Activated naive CD4-positive, alpha-beta T cell treated with anti-CD3 and anti-CD28 coated beads, Interleukin-2, amount 50 U/mL, for 72 hours (primary cell): ENCODE measurements around the gene PLK3. TPM values are rescaled to one million over a fixed set of nuclear protein-coding genes. Genes with fewer than 3 reads are reported as not detected.
A peak's percentile ranks its signal among the peaks of the same experiment; 100 is the strongest.
"Not testable (repeated sequence)": the region's sequence is repeated elsewhere in the genome, so short reads cannot be mapped to it uniquely, and the experiment has no call there.

ENCODE experiments used
- ATAC-seq, 2 donors: fragments of 150-1000 bp; cut with Tn5 transposase; 2 replicates each; pipeline ENCODE4 v1.10.0; 2021; ENCODE audit warnings: mild to moderate bottlenecking in 2 of 2, moderate library complexity in 2 of 2
- DNase-seq, 2 donors: peaks; one replicate each; pipeline ENCODE4 v3.0.0; 2021 to 2022; ENCODE audit warnings: low spot score in 2 of 2
- H3K27ac Mint-ChIP-seq, 2 donors: one replicate each; pipeline ENCODE4 v1.8.0; 2022; ENCODE audit warnings: mild to moderate bottlenecking in 2 of 2, mixed read lengths in 2 of 2
- H3K36me3 Mint-ChIP-seq, 2 donors: one replicate each; pipeline ENCODE4 v1.8.0; 2022; ENCODE audit warnings: mixed read lengths in 2 of 2
- H3K9me3 Mint-ChIP-seq, 2 donors: one replicate each; pipeline ENCODE4 v1.8.0; 2022; ENCODE audit warnings: mixed read lengths in 2 of 2
- total RNA-seq, 2 donors: library from RNA; stranded (reverse); gene quantifications; one replicate each; pipeline ENCODE4 v1.2.3, GENCODE V29; 2022

The PLK3 gene
- total RNA-seq, 2 donors from 2014 or later = 39.6 to 80.8 TPM

DNA sequence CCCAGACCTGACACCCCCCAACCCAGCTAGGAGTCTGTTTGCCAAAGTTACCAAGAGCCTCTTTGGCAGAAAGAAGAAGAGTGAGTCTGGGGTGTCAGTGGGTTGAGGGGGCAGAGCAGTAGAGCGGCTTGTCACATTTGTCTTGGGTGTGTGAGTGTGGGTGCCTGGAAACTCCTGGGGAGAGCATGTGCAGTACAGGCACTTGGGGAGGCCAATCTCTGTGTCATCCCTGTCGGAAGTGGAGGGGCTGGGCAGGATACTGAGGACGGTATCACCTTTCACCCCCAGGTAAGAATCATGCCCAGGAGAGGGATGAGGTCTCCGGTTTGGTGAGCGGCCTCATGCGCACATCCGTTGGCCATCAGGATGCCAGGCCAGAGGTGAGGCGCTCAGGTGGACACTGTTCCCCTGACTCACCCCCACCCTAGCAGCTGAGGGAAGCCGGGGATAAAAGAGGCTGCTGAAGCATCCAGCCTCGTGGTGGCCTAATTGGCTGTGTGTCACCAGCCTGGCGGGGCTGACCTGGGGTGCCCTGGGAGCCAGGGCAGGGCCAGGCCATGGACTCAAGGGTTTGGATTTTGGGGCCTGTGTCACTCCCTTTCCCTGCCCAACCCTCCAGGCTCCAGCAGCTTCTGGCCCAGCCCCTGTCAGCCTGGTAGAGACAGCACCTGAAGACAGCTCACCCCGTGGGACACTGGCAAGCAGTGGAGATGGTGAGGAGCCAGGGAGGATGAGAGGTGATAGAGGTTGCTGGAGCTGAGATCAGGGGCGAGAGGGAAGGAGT is 3.3 kb downstream of the PLK3 start:
- H3K36me3 Mint-ChIP-seq = peaks cover 39 to 51% of the 10 kb centered on the region in 2 donors
- peak overlapping the region; percentile 85 to 97 for H3K27ac Mint-ChIP-seq
- DNase-seq = no peak
- no peak for ATAC-seq
- H3K9me3 Mint-ChIP-seq = no peaks in the 10 kb centered on the region

DNA sequence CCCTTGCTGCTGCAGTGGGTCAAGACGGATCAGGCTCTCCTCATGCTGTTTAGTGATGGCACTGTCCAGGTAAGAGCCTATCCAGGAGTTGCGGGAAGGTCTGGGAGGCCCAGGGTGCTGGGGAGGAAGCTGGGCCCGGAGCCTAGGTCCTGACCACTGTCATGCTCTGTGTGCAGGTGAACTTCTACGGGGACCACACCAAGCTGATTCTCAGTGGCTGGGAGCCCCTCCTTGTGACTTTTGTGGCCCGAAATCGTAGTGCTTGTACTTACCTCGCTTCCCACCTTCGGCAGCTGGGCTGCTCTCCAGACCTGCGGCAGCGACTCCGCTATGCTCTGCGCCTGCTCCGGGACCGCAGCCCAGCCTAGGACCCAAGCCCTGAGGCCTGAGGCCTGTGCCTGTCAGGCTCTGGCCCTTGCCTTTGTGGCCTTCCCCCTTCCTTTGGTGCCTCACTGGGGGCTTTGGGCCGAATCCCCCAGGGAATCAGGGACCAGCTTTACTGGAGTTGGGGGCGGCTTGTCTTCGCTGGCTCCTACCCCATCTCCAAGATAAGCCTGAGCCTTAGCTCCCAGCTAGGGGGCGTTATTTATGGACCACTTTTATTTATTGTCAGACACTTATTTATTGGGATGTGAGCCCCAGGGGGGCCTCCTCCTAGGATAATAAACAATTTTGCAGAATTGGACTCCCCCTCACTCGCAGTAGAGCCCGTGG is 5.3 kb downstream of the PLK3 start:
- Mint-ChIP-seq H3K9me3 (no peaks in the 10 kb centered on the region), H3K36me3 (peaks cover 39 to 51% of the 10 kb centered on the region in 2 donors), H3K27ac (peak overlapping the region; percentile 85 to 97)
- DNase-seq = no peak
- ATAC-seq = no peak

GRCh38 chr1:44806025-44806703 is 6.0 kb downstream of the PLK3 start:
- H3K36me3 Mint-ChIP-seq = peaks cover 33 to 46% of the 10 kb centered on the region in 2 donors
- H3K27ac Mint-ChIP-seq = peak overlapping the region; percentile 85 to 97
- ATAC-seq (no peak), DNase-seq (no peak)
- no peaks in the 10 kb centered on the region for H3K9me3 Mint-ChIP-seq

- Mint-ChIP-seq H3K9me3 (no peaks in the 10 kb centered on the region), H3K27ac (peak within 1 kb of the TSS; percentile 97 to 99), H3K36me3 (peaks cover 29 to 45% of the 10 kb centered on the region in 2 donors)
- ATAC-seq (peak in 1 of 2 donors; percentile 27), DNase-seq (no peak)
These were observed 6.7 kb downstream of the PLK3 start, which contains the start of gene DYNLT4 for GRCh38 chr1:44806704-44807363. TSS of gene DYNLT4 (minus strand) at chr1:44807351. CDS start at chr1:44806668, 683 bp downstream.

GRCh38 chr1:44807364-44808062 is 7.3 kb downstream of the PLK3 start:
- peak; percentile 59 to 69 for ATAC-seq
- Mint-ChIP-seq H3K9me3 (no peaks in the 10 kb centered on the region), H3K27ac (peak overlapping the region; percentile 97 to 99), H3K36me3 (peaks cover 23 to 40% of the 10 kb centered on the region in 2 donors)
- DNase-seq = peak; percentile 81 to 97

DNA sequence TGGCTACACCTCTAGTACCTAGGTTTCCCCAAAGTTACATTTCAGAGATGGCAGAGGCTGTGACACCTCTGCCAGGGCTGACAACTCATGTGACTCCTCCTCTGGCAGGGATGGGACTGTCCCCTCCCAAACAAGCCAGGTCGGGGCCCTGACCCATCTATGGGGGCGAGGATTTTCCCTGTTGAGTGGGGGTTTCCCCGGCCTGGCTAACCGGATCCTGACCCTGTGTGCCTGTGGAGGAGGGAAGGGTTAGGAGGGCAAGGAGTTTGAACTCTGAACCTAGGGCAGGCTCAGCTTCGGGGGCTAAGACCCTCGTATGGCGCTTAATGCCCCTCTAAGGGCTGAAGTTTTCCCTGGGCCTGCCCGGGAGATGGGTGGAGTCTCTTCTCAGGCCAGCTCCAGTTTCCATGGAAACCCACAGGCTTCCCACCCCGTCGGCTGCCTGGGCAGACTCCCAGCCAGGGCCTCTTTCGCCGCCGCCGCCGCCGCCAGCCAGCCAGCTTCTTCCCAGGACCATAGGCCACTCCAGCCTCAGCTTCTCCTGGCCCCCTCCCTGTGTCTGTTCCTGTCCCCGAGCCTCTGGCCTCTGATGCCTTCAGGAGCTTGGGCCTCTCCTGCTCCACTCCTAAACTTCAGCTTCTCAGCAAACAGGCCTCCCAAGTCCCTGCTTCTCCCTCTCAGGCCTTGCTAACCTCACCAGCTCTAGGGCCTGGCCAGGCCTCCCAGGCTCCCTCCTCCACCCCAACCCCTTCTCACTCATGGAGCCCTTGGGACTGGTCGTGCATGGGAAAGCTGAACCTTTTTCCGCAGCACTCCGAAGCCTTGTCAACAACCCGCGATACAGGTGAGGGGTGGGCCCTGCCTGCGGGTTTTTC is 8.1 kb downstream of the PLK3 start, which contains the start of gene BTBD19:
Gene BTBD19, plus strand, starts transcription at position 461 of the 875 bp plus-strand sequence. Its CDS starts 298 bp downstream, at position 759.
- DNase-seq (peak in 1 of 2 donors; percentile 65), ATAC-seq (peak; percentile 39 to 66)
- no peaks in the 10 kb centered on the region for H3K9me3 Mint-ChIP-seq
- peak within 1 kb of the TSS; percentile 97 to 99 for H3K27ac Mint-ChIP-seq
- peaks cover 16 to 32% of the 10 kb centered on the region in 2 donors for H3K36me3 Mint-ChIP-seq

- H3K27ac Mint-ChIP-seq = peak overlapping the region; percentile 97 to 99
- no peaks in the 10 kb centered on the region for H3K9me3 Mint-ChIP-seq
- peak; percentile 49 to 65 for ATAC-seq
- peaks cover 11 to 23% of the 10 kb centered on the region in 2 donors for H3K36me3 Mint-ChIP-seq
- DNase-seq = peak; percentile 80 to 90
These were observed 9.1 kb downstream of the PLK3 start for GRCh38 chr1:44808938-44809917.

DNA sequence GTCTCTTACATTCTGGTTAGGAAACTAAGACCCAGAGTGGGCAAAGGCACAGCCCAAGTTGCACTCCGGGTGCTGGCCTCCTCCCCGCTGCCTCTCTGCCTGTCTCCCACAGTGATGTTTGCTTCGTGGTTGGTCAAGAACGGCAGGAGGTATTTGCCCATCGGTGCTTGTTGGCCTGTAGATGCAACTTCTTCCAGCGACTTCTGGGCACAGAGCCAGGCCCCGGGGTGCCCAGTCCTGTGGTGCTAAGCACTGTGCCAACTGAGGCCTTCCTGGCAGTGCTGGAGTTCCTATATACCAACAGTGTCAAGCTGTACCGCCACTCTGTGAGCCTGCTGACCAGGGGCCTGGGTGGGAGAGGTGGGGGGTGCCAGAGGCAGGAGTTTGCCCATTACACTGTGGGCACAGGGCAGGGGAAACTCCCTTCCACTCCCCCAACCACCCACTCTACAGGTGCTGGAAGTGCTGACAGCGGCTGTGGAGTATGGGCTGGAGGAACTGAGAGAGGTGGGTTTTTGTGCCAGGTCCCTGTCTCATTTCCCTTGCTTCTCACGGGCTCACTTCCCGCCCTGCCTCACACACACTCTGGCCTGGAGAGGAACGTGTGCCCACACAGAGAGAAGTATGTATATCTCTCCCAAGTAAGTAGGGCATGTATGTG is 10.1 kb downstream of the PLK3 start:
- ATAC-seq = no peak
- DNase-seq = no peak
- no peaks in the 10 kb centered on the region for H3K9me3 Mint-ChIP-seq

GRCh38 chr1:44810762-44811105 is 10.6 kb downstream of the PLK3 start:
- ATAC-seq, H3K9me3 Mint-ChIP-seq, DNase-seq: not testable (repeated sequence)
- peaks cover 20 to 21% of the 10 kb centered on the region in 2 donors for H3K36me3 Mint-ChIP-seq
- H3K27ac Mint-ChIP-seq = peak overlapping the region; percentile 97 to 99

More for the DNA sequence above, 10.1 kb downstream of the PLK3 start:
- Mint-ChIP-seq H3K36me3 (peaks cover 17 to 21% of the 10 kb centered on the region in 2 donors), H3K27ac (peak overlapping the region; percentile 97 to 99)

- no peak for ATAC-seq
- DNase-seq = no peak
- H3K27ac Mint-ChIP-seq = peak overlapping the region; percentile 95 to 97
- H3K9me3 Mint-ChIP-seq = no peaks in the 10 kb centered on the region
- peaks cover 19 to 21% of the 10 kb centered on the region in 2 donors for H3K36me3 Mint-ChIP-seq
These were observed 11.1 kb downstream of the PLK3 start for GRCh38 chr1:44811234-44811633.

DNA sequence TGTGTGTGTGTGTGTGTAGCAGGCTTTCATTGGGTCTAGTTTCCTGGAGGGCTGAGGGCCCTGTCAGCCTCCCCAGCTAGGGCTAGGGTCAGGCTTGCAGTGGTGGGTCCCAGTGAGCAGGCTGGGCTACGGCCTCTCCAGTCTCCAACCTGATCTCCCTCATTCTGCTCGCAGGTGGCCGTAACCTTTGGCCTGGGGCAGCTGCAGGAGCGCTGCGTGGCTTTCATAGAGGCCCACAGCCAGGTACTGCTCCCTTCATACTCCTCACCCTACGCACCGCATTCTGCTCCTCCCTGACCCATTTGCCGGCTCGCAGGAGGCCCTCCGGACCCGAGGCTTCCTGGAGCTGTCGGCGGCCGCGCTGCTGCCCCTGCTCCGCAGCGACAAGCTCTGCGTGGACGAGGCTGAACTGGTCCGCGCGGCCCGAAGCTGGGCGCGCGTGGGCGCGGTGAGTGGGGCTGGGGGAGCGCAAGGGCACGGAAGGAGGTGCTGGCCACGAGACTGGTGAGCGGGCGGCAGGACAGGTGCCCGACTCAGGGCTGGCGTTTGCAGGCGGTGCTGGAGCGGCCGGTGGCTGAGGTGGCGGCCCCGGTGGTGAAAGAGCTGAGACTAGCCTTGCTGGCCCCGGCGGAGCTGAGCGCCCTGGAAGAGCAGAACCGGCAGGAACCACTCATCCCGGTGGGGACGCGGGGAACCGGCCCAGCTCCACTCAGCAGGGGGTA is 12.8 kb downstream of the PLK3 start:
- H3K36me3 Mint-ChIP-seq = peaks cover 16 to 30% of the 10 kb centered on the region in 2 donors
- no peak for ATAC-seq
- no peak for DNase-seq
- H3K9me3 Mint-ChIP-seq = no peaks in the 10 kb centered on the region
- peak overlapping the region in 1 of 2 donors; percentile 97 for H3K27ac Mint-ChIP-seq

DNA sequence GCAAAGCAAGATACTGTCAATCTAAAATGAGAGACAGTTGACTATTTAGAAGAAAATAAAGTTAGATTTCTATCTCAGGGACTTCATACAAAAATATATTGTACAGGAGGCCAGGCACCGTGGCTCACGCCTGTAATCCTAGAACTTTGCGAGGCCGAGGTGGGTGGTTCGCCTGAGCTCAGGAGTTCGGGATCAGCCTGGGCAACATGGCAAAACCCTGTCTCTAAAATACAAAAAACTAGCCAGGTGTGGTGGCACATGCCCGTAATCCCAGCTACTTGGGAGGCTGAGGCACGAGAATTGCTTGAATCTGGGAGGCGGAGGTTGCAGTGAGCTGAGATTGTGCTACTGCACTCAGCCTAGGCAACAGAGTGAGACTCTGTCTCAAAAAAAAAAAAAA is 15.7 kb downstream of the PLK3 start:
- not testable (repeated sequence) for ATAC-seq, DNase-seq, H3K9me3 Mint-ChIP-seq
- Mint-ChIP-seq H3K27ac (peak overlapping the region; percentile 96), H3K36me3 (peaks cover 16 to 34% of the 10 kb centered on the region in 2 donors)

DNA sequence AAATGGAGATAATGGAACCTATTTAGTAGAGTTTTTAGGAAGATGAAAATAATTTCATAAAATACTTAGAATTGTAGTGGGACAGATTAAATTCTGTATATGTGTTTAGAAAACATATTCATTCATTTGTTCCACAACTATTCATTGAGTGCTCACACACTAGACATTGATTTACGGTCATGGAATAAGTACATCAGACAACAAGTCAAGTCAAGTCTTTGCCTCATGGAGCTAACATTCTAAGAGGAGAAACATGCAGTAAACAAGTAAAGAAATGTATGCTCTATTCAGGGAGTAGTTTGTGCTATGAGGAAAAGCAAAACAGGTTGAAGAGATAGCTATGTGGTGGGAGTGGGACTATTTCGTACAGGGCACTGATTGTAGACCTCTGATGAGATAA is 17.1 kb downstream of the PLK3 start:
- DNase-seq = no peak
- Mint-ChIP-seq H3K27ac (peak overlapping the region; percentile 13 to 99), H3K36me3 (peaks cover 16 to 26% of the 10 kb centered on the region in 2 donors), H3K9me3 (no peaks in the 10 kb centered on the region)
- ATAC-seq = no peak
